Muscle of back (tissue), 10 donors: ENCODE results near the gene COX18. TPM values are rescaled to one million over a fixed set of nuclear protein-coding genes. Genes with fewer than 3 reads are reported as not detected.

Source experiments
- polyA plus RNA-seq, 10 donors: library from polyadenylated mRNA; unstranded; fragments of 120-200 nt; gene quantifications; one replicate each; pipeline ENCODE4 v1.2.1, GENCODE V29; 2013; ENCODE audit not compliant: insufficient read length in 10 of 10

COX18 gene
- polyA plus RNA-seq, 10 donors: 8.9 to 14.0 (median 11.5) TPM

Other genes with a start within 250 kb of the COX18 start
- gene ANKRD17, start 189.1 kb upstream of the COX18 start, polyA plus RNA-seq: 10 to 100 TPM; 41.7 to 62.9 (median 48.5) TPM